NCI-H460 (cell line): ENCODE measurements around the gene TSHZ2. TPM values are rescaled to one million over a fixed set of nuclear protein-coding genes. Genes with fewer than 3 reads are reported as not detected.
"Not testable (repeated sequence)": the region's sequence is repeated elsewhere in the genome, so short reads cannot be mapped to it uniquely, and the experiment has no call there.

Experiments
- DNase-seq: peaks from one replicate; pipeline ENCODE4 v3.0.0-alpha.2; 2016; ENCODE audit warnings: low read depth; ENCODE audit errors: extremely low read depth
- total RNA-seq: library from RNA; depleted of rRNA; stranded (reverse); fragments of >200 nt; shearing (Covaris generic); gene quantifications from 2 replicates; pipeline ENCODE4 v1.2.3, GENCODE V29; 2014

The TSHZ2 gene
- total RNA-seq, 1 experiment from 2014 or later, result not detected

- no peak for DNase-seq
Observed at GRCh38 chr20:53395188-53395923, 423.2 kb downstream of the TSHZ2 start.

DNA sequence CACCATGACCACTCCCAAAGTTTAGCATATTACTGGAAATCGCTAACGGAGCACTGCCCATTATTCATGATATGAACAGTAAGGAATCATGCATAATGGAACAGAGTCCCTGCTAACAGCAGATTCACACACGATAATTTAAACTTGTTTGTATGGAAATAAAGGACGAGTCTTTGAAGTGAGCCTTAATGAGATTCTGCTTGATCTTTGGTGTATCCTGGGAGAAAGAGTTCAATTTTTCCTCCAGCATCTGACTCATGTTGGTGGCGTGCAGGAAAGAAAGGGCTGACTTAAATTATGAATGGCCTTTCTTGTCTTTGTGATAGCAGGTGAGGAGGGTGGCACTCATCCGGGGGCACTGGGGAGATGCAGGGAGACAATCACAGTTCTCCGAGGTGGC lies 426.9 kb downstream of the TSHZ2 start:
- DNase-seq, result no peak

DNA sequence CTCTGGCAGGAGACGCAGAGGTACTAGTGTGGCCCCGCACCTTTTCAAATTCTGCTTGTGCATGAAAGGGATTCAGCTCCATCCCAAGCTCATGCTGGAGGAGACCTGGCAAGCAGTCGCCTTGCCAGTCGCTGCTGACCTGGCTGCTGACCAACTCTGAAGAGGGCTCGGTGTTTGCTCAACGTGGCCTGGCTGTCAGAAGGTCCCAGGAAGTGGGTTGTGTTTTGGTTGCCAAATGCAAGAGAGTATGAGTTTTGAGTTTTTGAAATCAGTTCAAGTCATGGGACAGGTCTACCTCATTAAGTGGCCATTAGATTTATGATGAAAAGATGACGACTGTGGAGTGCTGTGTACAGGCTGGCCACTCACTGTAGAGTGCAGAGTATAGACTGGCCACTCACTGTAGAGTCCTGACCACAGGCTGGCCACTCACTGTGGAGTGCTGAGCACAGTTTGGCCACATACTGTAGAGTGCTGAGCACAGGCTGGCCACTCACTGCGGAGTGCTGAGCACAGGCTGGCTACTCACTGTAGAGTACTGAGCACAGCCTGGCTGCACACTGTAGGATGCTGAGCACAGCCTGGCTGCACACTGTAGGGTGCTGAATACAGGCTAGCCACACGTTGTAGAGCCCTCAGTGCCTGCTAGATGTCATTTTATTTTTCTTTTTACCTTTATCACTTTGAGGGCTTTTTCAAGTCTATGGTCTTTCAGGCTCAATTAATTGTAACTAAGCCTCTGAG lies 427.6 kb downstream of the TSHZ2 start:
- DNase-seq, result no peak

GRCh38 chr20:53402233-53403005 lies 430.3 kb downstream of the TSHZ2 start:
- DNase-seq, result no peak

DNA sequence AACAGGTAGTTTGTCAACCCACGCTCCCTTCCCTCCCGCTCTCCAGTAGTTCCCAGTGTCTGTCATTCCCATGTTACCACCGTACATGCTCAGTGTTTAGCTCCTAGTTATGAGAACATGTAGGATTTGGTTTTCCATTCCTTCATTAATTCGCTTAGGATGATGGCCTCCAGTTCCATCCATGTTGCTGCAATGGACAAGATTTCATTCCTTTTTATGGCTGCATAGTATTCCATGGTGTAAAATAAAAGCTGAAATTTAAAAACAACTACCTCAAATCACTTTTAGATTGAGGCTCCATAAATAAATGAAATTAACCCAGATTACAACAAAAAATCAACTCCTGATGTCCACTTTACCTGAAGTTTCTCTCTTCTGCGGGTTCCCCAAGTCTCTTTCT lies 430.9 kb downstream of the TSHZ2 start:
- no peak for DNase-seq

- no peak for DNase-seq
Observed at GRCh38 chr20:53405139-53405538, 433.0 kb downstream of the TSHZ2 start.

DNA sequence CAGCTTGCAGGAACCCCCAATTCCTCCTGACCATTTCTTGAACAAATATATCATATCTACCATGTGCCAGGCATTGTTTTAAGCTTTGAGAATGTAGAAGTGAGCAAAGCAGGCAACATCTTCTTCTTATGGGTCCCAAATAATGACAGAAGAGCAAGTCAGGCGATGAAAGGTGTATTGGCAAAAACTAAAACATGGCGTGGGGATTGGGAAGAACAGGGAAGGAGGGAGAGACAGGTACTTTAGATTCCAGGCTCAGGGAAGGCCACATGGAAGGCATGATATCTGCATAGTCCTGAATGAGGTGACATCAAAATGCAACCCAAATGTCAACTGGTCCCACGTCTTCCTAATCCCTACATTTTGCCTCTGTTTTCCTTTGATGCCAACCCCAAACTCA lies 434.4 kb downstream of the TSHZ2 start:
- DNase-seq, result no peak

DNA sequence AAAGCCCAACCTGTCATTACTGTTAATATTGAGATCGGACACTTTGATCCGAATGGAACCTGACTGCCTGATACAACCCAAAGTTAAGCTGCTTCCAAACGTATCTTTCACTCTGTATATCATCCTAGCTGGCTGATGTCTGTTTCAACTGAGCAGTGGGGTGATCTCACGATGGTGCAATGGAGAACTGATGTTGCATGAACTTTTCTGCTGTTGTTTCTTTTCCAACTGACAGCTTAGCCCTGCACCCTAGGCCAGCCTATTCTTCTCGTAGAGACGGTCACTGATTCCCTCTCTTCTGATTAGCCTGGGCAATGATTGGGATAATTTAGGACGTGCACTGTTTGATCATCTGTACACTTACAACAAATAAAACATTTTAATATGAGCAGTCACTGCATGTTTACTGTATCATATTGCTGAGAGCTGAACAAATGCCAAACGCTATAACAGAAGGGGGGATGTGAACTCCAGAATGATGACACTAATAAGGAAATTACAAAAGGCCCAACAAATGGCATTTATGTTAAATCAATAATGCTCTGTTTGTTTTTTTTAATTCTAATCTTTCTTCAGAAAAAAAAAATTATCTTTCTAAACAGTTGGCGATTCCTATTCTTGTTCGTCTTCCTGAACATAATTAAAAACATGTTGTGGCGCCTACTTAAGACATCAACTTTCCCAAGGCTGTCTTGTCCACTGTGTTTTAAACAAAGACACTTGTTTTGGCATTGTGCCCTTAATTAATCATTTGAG lies 436.7 kb downstream of the TSHZ2 start:
- no peak for DNase-seq

GRCh38 chr20:53409447-53409717 lies 437.2 kb downstream of the TSHZ2 start:
- DNase-seq, result no peak

DNA sequence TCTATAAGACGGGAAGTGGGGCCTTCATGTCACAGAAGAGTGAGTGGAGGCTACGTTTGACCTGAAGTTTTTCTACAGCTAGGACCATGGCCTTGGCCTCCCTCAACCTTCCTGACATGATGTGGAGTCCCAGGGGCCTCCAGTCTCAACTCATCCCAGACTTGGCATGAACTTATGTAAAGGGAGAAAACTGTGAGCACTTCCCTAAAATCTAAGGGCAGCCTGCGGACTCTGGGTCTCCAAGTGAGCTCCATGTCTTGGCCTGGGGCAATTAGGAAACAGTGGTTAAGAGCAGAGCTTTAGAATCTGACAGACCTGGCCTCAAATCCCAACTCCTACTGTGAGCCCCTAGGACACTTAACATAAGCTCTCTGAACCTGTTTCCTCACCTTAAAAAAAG lies 439.0 kb downstream of the TSHZ2 start:
- DNase-seq, result no peak

DNA sequence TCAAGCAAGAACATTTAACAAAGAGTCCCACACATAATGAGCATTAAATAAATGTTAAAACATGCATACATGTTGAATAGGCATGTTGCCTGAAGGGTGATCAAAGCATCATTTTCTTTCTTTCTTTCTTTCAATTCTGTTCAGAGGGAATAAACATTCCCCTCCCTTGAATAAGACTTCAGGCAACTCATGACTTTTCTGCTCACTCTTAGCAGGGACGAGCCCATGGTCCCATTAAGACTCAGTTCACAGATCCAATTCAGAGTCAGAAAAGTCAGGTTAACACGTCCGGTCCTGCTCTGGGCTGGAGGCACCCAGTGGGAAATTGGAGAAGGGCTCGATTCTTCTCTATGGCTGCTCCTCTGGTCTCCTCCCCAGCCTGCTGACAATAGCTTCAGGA lies 439.7 kb downstream of the TSHZ2 start:
- DNase-seq, result no peak

DNA sequence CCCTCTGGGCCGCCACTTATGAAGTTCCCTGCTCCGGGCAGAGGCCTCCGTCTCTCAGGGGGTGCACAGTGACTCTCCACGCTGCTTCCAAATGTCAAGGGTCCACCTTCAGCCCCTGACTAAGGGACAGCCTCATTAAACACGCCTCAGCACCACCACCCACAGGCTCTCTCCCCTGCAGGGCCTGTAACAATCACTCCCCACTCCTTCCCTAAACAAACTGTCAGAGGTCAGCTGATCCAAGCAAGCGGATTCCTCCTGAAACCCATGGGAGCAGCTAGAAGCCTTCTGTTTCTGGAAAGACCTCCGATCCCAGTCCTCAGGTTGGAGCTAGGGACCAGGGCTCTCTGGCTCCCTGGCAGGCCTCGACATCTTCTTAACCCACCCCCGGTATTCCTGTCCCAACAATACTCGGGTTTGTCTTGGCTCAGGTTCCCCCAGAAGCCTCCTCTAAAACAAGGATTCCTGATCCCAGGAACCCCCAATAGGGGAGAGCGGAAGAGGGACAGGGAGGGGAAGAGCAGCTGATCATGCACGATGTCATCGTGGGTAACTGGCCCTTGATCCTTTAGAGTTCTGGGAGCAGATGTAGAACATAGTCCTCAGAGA lies 440.5 kb downstream of the TSHZ2 start:
- DNase-seq, result no peak

GRCh38 chr20:53413186-53413631 lies 441.1 kb downstream of the TSHZ2 start:
- DNase-seq, result no peak

DNA sequence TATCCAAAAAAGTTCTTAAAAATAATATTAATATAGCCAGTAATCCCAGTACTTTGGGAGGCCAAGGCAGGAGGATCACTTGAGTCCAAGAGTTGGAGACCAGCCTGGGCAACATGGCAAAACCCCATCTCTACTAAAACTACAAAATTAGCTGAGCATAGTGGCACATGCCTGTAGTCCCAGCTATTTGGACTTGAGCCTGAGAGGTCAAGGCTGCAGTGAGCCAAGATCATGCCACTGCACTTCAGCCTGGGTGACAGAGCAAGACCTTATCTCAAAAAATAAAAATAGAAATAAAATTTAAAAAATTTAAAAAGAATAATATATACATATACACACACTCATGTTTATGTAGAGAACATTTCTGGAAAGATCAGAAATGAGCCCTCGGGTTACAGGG lies 441.7 kb downstream of the TSHZ2 start:
- DNase-seq, result not testable (repeated sequence)

DNA sequence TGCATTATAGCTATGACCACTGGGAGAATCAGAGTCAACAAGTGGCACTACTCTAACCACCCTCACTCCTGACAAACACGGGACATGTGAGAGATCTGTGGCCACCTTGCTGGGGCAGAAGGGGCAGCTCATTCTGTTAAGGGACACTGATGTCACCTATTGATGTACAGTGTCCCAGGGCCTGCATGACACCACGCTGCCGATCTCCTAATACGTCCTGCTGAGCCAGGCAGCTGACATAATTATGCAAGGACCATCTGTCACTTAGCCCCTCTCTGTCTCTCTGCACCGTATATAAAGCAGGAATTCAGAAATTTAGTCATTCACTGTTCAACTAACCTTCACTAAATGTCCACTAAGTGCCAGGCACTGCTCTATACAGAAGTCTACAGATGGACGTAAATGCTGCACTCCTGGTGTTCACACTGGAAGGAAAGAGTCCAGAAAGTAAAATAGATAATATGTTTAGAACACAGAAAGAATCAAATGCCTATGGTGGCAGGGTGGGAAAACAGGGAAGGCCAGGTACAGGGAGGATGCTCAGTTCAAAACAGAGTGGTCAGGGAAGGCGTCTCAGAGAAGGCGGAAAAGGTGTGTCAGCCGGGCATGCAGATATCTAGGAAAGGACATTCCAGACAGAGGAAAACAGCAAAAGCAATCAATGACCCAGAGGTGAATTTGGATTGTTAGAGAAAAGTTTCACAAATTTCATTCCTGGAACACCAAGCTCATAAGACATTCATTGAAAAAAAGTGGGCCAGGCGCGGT lies 447.7 kb downstream of the TSHZ2 start:
- no peak for DNase-seq

DNA sequence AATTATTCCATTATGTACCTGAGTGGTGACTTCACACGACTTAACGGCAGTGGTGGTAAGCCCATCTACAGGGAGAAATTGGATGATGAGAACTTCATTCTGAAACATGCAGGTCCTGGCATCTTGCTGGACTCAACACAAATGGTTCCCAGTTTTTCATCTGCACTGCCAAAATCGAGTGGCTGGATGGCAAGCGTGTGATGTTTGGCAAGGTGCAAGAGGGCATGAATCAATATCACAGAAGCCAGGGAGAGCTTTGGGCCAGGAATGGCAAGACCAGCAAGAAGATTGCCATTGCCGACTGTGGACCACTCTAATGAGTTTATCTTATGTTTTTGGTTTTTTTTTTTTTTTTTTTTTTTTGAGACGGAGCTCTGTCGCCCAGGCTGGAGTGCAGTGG lies 449.2 kb downstream of the TSHZ2 start:
- DNase-seq, result no peak

DNA sequence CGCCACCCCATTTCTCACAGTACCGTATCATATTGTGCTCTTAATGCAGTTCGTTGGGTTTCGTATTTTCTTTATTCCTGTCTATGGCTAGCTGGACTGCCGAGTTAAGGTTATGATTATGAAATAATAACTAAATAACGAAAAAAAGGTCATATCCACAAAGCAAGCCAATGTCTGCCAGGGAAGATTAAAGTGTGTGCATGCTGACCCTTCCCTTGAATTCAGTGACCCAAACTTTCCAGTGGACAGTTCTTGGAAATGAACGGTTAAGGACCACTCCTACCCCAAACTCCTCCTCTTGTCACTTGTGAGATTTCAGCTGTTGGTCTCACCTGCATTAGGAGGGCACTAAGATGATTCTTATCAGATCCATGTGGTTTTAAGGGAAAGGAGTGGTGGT lies 449.9 kb downstream of the TSHZ2 start:
- DNase-seq, result no peak

DNA sequence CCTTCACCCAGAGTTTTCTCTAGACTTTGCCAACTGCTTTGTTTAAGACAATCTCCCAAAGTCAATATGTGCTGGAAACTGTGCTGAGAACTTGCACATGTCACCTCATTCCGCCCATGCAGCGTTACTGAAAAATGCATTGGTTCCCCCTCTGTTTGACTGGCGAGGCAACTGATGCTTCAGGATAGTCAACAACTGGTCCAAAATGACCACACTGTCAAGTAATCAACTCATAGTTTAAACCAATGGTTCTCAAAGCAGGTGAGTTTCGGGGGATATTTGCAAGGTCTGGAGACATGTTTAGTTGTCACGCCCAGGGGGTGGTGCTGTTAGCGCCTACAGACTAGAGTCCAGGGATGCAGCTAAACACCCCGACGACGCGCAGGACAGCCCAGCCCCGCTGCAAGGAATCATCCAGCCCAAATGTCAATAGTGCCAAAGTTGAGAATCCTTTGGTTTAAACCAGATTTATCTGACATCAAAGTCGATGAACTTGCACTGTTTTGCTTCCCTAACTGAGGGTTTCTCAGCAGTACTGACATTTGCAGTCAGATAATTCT lies 451.5 kb downstream of the TSHZ2 start:
- DNase-seq, result no peak

DNA sequence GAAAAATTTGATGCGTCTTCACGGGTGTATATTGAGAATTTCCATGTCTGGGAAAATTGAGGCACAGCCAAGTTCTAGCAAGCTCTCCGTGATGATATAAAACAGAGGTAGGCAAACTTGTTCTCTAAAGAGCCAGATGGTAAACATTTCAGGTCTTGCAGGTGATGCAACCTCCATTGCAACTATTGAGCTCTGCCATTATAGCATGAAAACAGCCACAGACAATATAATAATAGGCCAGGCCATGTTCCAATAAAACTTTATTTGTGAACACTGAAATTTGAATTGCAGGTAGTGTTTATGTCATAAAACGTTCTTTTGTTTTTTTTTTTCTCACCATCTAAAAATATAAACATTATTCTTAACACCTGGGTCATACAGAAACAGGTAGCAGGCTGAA lies 453.3 kb downstream of the TSHZ2 start:
- DNase-seq, result no peak

- no peak for DNase-seq
Observed at GRCh38 chr20:53425941-53426340, 453.8 kb downstream of the TSHZ2 start.
